Suppressor macrophage (primary cell): Measurements from ENCODE around the gene NFATC2.

Experiments
- DNase-seq, 4 experiments: peaks; one replicate each; pipeline ENCODE4 v3.0.0-alpha.2; 2020 to 2022

Gene NFATC2

DNA sequence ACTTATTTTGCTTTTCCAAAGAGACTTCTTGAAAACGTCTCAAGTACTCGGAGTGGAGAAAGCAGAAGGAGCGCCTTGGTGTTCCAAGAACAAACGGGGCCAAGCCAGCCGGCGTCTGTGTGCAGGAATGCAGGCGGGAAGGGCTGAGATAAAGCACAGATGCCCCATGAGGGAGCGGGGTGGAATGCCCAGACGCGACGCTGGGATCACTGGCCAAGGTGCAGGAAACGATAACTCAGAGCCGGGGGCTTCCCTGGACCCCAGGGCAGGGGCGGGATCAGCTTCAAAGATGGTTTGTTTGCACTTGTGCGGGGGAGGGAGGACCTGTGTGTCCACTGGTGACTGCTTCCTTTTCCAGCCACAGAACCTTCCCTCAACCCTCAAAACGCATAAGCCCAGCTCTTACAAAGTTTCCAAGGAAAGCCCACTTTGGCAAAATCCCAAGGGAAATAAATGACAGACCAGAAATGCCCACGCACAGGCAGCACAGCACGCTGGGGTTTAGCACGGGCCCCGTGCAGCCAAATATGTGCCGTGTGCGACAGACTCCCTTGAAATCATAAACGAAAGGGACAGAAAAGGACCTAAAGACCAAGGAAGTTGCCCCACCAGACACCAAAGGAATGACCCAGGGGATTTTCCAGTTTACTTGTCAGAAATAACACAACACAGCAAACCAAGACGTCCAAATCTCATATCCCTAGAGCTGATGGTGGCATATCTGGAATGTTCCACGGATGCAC is 113.9 kb downstream of the NFATC2 start:
- no peak for DNase-seq

DNA sequence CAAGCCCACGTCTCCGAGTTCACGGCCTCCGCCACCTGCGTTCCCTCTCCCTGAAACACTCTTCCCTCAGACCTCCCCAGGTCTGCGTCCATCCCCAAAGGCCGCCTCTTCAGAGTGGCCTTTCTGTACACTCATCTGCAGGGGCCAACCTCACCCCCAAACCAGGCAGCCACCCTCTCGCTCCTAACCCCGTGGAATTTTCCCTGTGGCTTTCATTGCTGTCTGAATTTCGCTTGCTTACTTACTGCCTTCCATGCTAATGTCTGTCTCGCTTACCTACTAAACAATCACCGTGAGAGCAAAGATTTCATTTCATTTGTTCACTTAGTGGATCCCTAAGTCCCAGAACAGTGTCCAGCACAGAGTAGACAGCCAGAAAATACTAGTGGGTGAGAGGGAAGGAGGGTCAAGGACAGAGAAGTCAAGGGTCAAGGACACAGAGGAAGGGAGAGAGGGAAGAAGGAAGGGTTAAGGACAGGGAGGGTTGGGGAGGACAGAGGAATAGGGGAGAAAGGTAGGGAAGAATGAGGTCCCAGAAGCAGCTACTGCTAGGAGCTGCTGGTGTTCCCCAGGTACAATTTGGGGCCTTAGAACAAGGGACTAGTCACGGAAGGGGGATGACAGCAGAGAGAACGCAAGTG is 114.7 kb downstream of the NFATC2 start:
- DNase-seq: no peak

DNA sequence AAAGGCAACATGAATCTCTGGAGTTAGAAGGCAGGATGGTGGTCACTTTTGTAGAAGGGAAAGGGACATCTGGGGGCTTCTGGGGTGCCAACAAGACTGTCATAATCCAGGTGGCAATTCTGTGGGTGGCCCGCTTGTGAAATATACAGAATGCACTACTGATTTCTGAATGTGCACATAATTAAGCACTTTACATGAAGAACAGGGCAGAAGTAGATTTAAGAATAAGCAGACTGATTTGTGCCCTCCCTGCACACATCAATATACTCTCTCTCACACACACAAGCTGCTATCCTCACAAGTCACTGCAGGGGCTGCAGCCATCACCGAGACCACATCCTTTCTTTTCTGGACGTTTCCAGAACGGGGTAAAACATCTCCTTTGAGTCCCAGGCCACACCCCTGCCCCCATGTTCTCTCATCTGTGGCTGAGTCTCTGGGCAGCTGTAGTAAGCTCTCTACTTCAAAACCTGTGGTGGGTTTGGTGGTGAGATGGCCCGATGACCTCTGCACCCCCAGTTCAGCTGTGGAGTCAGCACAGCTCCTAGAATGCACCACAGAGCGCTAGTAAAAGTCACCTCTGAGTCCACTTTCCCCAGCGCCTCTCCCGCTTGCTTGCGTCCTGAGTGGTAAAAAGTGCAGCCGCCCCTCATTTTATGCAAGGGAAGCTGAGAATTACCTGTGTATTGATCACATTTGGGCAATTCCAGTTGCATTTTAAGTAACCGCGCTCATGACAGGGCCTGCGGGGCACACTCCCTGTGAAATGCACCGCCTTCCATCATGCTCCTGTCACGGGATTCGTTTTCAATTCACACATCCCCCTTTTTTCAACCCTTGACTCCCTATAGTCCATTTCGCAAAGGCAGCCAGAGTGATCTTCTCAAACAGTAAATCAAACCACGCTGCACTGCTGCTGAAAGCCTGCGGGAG is 115.5 kb downstream of the NFATC2 start:
- no peak for DNase-seq

DNA sequence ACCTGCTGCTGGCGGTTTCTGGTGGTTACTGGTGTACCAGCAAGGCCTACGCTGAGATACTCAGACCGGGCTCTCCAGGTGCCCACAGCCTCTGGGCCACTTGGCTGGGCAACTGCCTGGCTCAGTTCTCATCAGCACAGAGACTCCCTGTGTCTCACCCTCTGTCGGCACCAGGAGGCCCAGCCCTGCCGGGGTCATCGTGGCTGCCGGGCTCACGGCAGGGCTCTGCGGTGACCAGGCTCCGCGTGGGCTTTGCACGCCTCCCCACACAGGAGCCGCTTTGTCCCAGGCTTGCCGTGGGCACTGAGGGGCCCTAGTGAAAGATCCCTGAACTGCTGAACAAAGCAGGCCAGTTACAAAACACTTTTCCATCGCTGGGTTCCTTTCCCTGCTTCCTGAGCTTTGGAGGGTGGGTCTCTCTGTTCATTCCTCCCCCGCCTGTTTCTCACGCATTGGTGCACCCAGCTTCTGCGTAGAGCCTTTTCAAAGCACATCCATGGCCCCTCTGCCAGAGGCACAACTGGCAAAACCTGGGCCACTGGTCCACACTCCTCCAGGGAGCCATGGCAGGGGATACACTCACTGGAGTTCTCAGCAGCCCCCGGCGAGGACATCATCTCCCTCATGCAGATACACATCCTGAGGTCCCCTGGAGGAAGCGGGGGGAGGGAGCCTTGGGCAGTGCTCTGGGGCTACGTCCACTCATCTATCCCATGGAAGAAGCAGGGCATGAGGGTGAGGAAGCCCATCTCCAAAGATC is 117.0 kb downstream of the NFATC2 start:
- DNase-seq: no peak

DNA sequence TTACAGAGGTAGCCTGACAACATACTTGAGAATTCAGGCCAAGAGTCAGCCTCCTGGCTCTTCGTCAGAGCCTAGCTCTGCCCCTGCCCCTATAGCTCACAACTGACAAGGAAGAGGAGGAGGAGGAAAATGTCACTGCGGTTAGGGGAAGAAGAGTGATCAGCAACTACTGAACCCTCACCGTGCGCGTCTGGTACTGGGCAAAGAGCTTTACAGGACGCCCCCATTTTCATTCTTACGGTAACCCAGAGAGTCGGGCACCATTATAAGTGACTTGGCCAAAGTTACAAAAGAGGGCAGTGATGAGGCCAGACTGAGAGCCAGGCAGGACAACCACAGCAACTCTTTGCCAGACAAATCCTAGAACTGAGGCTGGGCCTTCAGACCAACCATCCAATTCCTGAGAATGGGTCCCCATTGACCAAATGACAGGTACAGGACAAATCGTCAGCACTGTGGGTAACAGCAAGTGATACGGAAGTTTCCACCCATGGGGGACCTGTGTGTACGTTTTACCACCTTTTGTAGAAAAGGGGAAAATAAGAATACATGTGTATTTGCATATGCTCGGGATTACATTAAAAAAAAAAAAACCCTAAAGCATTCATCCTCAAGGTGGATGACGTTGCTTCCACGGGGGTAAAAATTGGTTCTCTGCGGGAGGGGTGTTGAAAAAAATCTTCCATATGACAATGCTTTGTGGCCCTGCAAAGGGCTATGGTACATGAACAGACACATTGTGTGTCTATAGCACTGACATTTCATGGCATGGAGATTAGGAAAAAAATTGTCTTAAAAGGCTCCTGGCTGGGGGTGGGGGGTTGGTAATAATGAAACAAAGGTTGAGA is 118.0 kb downstream of the NFATC2 start:
- DNase-seq: no peak

DNA sequence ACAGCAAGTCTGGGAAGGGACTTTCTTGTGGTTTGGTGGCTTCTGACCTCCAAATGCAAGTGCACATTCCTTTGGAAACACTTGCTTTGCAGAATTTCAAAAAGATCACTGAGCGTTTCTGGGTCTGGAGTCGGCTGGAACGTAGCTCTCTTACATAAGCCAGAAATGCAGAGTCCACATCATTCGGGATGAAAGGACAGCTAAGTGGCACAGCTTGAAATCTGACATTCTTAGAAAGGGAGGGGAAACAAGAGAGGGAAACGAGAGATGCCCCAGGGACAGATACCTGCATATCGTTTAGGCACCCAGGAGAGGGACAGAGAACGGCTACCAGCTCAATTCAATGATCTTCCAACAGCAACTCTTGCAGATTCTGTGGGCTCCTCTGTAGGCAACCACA is 118.7 kb downstream of the NFATC2 start:
- DNase-seq: no peak

DNA sequence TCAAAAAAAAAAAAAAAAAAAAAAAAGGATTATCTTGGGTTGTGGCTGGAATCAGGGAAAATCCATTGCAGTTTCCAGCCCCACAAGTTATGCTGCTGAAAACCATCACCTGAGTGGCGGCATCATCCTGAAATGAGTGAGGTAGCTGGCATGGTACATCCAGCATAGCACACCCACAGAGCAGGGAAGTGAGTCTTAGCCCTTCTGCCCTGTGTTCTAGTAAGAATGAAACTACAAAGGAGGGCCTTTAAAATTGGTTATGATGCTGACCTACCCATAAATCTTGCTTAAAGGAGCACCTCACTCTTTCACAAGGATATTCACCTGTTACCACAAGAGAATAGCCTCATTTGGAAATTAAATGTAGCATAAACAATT is 119.2 kb downstream of the NFATC2 start:
- no peak for DNase-seq

DNA sequence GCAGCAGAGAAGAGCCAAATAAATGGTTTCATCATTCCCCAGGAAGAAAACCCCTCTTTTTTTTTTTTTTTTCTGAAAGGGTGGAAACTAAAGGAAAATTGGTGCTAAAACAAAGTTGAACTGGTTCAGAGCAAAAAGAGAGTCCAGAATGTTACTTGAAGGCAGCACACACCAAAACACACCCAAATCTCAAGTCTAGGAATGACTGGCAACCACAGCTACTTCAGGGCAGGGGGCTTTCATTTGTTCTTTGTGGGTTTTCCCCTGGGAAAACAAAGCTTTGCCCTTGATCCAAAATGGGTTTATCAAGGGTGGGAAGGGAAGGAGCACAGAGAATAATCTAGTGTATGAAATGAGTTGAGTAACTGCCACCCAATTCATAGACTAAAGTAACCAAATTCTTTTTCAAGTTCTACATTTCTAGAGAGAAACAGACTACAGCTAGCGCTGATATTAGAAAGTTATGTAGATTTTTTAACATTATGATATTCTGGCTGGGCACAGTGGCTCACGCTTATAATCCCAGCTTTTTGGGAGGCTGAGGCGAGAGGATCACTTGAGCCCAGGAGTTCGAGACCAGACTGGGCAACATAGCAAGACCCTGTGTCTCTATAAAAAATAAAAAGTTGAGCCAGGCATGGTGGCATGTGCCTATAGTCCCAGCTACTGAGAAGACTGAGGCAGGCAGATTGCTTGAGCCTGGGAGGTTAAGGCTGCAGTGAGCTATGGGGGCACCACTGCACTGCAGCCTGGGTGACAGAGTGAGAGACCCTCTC is 119.8 kb downstream of the NFATC2 start:
- no peak for DNase-seq

DNA sequence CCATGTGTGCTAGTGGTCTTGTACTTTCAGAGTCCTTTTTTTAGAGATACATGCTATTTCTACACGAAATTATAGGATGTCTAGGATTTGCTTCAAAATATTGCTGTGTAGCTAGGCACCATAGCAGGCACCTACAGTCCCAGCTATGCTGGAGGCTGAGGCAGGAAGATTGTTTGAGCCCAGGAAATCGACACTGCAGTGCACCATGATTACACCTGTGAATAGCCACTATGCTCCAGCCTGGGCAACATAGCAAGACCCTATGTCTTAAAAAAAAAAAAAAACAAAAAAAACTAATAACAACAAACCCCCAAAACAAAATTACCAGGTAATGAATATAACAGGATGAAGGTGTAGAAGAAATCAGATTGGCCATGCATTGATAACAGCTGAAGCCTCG is 121.7 kb downstream of the NFATC2 start:
- DNase-seq: no peak

DNA sequence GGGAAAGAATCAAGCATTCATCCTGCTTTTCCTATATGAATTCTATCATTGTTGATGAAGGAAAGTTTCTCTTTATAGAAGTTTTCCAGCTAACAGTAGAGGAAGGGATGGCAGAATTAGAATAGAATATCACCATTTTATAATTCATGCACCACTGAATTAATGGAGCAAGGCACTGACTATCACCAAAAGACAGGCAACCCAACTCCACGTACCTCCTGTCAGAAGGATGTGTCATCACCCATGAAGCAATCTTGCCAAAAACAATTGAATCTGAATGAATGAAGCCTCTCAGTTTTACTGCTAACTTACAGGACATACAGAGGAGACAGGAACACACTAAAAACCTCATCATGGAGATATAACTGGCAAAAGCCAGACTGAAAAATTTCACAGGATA is 122.4 kb downstream of the NFATC2 start:
- DNase-seq: no peak

DNA sequence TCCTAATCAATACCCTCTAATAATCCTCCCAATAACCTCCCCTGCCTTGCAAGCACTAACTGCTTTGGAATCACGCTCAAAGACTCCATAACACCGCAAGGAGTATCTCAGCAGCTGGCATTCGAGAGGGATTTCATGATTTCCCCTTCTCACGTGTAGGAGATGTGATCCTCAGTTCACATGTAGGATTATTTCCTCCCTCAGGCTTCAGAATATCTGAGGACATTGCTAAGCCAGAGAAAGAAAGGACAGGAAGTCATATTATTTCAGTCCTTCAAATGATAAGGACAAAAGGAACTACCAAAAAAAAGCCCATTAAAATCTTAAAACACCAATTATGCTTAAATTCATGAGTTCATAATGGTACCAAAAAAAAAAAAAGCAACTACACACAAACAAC is 122.9 kb downstream of the NFATC2 start:
- no peak for DNase-seq

DNA sequence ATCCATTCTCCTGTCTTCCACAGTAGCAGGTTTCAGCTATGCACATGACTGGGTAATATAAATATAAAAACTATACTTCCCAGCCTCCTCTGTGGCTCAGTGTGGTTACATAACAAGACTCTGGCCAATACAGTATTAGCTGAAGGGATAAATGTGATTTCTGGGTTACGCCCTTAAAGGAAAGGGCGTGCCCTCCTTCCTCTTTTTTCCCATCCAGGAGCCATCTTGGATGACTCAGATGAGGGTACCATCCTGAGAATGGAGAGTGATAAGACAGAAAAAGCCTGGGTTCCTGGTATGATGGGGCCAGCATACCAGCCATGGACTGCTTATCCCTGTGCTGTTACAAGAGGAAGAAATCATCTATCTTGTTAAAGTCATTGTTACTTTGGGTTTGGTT is 123.3 kb downstream of the NFATC2 start:
- peak in 2 of 4 experiments; percentile 12 to 19 for DNase-seq

DNA sequence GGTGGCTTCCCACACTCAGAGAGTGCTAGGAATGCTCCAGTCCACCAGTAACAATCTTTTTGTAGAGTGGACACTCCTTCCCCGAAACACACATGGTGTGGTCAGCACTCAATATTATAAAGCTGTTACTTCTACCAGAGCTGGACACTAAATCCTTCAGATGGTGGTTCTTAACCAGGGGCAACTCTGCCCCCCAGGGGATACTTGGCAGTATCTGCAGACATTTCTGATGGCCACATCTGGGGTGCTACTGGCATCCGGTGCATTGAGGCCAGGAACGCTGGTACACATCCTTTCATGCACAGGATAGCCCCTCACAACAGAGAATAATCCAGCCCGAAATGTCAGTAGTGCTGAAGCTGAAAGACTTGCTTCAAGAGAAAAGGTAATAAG is 124.4 kb downstream of the NFATC2 start:
- no peak for DNase-seq

DNA sequence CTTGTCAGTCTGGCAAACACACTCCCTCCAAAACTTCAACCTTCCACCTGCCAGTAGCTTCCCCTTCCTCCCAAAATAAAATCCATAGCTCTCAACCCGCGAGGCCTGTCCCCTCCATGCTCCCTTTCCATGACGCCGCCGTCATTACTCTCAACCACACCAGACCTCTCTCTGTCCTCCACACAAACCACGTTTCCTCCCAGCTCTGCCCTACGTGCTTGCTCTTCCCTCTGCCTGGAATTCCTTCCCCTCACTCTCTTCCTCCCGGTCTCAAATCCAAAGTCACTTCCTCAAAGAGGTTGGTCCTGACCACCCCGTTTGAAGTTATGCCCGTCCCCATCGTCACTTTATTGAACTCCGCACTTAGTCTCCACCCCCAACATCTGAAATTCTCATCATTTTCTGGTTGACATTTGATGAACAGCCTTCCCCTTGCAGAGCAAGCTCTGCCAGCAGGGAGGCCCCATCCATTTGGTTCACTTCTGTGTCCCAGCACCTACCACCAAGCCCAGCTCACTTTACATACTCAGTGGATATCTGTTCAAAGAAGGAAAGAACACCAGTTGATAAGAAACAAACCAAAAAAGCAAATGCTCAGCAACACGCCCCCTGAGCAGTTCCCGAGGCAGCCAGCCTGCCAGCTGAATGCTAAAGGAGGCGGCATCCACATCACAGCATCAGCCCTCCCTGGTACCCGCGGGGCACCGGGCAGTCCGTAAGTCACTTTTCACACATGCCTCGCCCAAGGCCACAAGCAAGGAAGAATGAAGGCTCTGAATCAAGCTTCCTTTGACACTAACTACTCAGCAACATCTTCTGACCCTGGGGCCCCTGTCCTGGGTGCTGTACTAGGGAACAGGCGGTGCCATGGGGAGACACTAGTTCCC is 125.0 kb downstream of the NFATC2 start:
- DNase-seq: no peak

DNA sequence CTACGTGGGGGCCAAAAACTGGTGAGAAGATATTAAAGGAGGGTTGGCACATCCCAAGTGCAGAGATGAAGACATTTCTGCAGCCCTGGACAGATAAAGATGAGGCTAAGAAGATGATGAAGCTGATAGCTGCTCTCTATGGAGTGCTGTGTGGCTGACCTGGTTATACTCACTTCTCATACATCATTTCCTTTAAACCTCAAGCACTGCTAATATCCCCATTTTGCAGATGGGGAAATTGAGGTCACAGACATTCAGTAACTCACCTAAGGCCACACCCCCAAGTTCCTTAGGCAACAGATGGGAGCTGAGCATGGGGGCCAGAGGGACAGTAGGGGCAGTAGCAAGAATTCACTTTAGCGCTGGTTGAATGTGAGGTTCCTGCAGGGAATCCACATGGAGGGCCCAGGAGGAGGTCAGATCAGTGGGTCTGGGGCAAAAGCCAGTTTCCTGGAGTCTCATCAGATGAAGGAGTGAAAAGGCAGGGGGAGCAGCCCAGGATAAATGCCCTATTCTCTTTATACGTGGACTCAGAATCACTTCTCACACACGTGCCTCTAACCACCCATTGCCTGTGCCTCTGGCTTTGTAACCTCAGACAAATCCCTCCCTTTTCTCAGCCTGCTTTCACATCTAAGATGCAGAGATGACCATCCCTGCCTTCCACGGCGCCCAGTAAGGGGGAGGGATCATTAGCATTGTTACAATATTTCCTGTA is 125.8 kb downstream of the NFATC2 start:
- no peak for DNase-seq

DNA sequence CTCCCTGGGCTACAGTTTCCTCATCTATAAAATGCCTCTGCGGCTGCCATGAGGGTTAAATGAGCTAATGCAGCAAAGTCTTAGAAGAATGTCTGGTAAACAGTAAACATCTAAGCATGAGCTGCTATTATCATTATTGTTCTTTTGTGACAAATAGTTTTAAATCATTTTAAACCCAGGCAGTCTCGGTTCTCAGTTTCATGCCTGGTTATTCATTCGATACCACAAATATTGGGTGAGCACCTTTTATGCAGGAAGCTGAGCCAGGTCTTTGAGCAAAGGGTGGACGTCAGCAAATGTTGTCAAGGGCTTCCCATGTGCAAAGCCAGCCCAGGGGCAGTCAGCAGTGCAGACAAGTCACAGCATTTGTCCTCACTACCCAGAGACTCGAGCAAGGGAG is 128.7 kb downstream of the NFATC2 start:
- DNase-seq: no peak

DNA sequence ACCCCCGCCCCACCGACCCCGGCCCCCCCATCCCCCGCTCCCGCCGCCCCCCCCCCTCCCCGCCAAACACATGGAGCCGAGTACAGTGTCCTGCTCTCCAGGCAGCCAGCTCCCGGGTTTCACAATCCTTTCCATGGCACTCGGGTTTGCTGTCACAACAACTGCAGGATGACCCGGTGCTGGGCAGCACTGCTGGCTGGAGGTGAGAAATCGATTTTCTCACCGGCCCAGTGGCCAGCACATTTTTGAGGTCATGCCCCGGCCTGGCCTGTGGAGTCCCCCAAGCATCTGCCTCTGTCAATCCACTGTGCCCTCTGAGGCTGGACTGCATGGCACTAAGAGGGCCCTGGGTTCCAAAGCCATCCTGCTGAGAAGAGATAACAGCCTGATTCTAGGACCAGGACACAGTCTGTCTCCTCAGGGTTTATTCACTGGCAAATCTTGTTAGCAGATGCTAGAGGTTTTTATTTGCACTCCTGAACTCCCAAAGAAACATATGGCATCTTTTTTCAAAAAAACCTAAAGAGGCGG is 129.5 kb downstream of the NFATC2 start:
- no peak for DNase-seq

DNA sequence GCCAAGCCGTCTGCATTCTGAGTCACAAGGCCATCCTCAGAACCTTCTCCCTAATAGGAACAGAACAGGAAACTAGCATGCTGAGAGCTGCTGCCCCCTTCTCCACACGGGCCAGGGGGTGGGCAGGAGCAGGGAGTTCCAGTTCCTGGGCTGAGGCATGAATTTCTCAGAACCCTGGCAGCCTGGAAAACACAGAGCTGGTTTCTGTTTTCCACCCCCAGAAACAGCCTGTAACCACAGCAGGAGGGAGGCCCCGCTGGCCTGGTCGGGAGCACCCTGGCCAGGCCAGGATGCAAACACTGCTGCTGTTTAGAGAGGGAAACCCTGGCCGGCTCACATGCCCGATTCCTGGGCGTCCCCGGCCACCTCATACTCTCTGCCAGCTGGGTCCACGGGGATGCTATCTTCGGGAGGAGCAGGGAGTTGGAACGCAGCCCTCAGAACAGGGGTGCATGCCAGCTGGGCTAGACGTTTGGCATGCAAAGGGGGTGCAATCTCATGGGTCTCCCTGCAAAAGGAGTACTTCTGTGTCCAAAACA is 130.1 kb downstream of the NFATC2 start:
- DNase-seq: no peak

DNA sequence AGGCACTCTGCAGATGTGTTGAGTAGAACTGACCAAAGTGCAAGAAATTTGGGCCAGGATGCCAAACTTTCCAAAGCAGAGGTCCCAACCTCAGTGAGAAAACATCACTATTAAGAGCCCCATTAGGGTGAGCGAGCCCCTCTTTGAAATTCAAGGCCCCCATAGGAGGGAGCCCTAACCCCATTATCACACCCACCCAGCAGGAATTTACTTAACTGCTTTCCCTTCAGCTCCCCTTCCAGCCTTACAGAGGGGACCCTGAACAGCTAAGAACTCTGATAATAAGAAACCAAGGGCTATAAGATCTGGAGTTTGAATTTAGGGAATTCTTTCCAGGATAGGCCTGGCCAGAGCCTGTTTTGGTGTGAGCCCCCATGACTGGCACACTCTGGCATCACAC is 130.6 kb downstream of the NFATC2 start:
- no peak for DNase-seq
